Esophagus squamous epithelium (tissue), 4 donors: ENCODE data around the gene PDE4C.
"Not testable (repeated sequence)": the region's sequence is repeated elsewhere in the genome, so short reads cannot be mapped to it uniquely, and the experiment has no call there.

ENCODE experiments used
- POLR2A ChIP-seq, 4 donors: fragments of 450-650 bp; IDR thresholded peaks; one replicate each; pipeline ENCODE4 v1.6.1; 2017; ENCODE audit warnings: antibody characterized with exemption in 4 of 4, mild to moderate bottlenecking in 4 of 4, moderate library complexity in 3 of 4
- TF ChIP-seq, protein P1 (sequence below), 6 experiments: fragments of 450-650 bp in 4 of 6; fragments of 200-600 bp in 2 of 6; sonication (generic) in 2 of 6; IDR thresholded peaks; one replicate each; pipeline ENCODE4 v1.5.1; 2016 to 2019; ENCODE audit warnings: antibody characterized with exemption in 6 of 6, mild to moderate bottlenecking in 4 of 6, moderate library complexity in 4 of 6

DNA sequence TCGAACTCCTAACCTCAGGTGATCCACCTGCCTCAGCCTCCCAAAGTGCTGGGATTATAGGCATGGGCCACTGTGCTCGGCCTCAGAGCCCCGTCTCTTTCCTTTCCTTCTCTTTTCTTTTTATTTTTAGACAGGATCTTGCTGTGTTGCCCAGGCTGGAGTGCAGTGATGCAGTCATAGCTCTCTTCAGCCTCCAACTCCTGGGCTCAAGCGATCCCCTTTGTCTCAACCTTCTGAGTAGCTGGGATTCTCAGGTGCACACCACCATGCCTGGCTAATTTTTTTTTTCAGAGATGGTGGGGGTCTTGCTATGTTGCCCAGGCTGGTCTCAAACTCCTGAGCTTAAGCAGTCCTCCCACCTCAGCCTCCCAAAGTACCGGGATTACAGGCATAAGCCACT is 16.3 kb downstream of the PDE4C start:
- TF ChIP-seq, protein P1, sequence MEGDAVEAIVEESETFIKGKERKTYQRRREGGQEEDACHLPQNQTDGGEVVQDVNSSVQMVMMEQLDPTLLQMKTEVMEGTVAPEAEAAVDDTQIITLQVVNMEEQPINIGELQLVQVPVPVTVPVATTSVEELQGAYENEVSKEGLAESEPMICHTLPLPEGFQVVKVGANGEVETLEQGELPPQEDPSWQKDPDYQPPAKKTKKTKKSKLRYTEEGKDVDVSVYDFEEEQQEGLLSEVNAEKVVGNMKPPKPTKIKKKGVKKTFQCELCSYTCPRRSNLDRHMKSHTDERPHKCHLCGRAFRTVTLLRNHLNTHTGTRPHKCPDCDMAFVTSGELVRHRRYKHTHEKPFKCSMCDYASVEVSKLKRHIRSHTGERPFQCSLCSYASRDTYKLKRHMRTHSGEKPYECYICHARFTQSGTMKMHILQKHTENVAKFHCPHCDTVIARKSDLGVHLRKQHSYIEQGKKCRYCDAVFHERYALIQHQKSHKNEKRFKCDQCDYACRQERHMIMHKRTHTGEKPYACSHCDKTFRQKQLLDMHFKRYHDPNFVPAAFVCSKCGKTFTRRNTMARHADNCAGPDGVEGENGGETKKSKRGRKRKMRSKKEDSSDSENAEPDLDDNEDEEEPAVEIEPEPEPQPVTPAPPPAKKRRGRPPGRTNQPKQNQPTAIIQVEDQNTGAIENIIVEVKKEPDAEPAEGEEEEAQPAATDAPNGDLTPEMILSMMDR (IDR thresholded peaks at IDR 0.05) = not testable (repeated sequence)
- not testable (repeated sequence) for TF ChIP-seq POLR2A (IDR thresholded peaks at IDR 0.05)
